ES-I3 (cell line): ENCODE data around the gene GABBR2.

Experiments
- H3K36me3 ChIP-seq: 2 replicates; pipeline ENCODE4 v1.6.1; 2013; ENCODE audit warnings: mild to moderate bottlenecking, low read length, control low read depth, moderate library complexity; ENCODE audit not compliant: insufficient read depth
- H3K4me1 ChIP-seq: 2 replicates; pipeline ENCODE4 v1.6.1; 2013; ENCODE audit warnings: mild to moderate bottlenecking, control low read depth, low read length; ENCODE audit not compliant: insufficient read depth
- H3K9ac ChIP-seq: 2 replicates; pipeline ENCODE4 v1.6.1; 2013; ENCODE audit warnings: low read depth, mild to moderate bottlenecking, low read length, moderate library complexity
- H3K9me3 ChIP-seq: 2 replicates; pipeline ENCODE4 v1.6.1; 2013; ENCODE audit warnings: mild to moderate bottlenecking, low read length, moderate library complexity; ENCODE audit not compliant: control insufficient read depth, insufficient read depth

The GABBR2 gene

DNA sequence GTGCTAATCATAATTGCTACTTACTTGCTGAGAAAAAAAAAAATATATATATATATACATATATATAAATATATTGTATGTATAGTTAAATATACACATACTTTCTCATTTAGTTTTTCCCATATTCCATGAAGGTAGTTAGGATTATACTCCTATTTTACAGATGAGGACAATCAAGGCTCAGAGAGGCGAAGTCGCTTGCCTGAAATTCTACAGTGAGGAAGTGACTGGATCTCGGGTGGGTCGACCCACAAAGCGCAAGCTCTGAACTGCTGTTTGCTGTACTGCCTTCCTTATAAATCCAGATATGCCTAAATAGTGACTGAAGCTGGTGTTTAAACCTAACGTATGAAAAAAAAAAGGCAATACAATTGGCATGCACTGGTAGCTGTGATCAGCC lies 305.0 kb downstream of the GABBR2 start:
- Histone ChIP-seq H3K4me1 (peaks cover 24% of the 10 kb centered on the region; the same call in 1 of the 2 replicates), H3K9me3 (no peaks in the 10 kb centered on the region), H3K36me3 (no peaks in the 10 kb centered on the region), H3K9ac (no peak overlapping the region)

DNA sequence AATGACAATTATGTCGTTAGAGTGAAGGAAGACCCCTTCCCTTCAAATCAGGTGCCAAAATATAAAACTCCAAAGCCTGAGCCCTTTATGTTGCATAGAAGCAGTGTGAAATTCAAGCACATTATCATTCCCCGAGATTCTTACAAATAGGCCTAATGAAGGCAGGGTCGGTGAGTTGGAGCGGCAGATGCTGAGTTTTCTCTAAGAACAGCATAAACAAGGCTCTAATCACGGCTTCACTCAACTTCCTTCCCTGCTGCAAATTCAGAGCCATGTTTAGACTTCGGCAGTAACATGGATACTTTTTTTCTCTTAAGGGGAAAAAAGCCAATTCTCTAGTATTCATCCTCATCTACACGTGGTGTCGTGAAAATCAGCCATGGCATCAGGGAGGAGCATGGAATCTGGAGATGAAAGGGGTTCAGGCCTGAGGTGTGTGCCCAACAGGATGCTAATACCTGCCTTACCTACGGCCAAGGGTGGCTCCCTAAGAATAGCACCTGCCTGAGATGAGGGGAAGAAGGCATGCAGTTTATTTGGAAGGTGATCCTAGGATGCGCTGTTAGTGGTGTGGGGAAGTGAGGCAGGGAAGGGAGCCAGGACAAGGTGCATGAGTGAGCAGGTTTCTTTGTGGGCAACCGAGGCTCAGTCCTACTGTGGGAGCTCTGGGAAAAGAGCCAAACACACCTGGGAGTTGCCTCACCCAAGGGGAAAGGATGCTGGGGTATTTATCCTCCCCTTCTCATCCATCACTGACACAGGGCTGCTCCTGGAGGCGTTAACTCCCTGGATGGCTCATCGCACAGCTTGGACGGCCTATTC lies 306.5 kb downstream of the GABBR2 start:
- H3K9ac ChIP-seq = no peak overlapping the region
- no peaks in the 10 kb centered on the region for H3K36me3 ChIP-seq
- H3K4me1 ChIP-seq = peaks cover 15% of the 10 kb centered on the region; the same call in 1 of the 2 replicates
- no peaks in the 10 kb centered on the region for H3K9me3 ChIP-seq

DNA sequence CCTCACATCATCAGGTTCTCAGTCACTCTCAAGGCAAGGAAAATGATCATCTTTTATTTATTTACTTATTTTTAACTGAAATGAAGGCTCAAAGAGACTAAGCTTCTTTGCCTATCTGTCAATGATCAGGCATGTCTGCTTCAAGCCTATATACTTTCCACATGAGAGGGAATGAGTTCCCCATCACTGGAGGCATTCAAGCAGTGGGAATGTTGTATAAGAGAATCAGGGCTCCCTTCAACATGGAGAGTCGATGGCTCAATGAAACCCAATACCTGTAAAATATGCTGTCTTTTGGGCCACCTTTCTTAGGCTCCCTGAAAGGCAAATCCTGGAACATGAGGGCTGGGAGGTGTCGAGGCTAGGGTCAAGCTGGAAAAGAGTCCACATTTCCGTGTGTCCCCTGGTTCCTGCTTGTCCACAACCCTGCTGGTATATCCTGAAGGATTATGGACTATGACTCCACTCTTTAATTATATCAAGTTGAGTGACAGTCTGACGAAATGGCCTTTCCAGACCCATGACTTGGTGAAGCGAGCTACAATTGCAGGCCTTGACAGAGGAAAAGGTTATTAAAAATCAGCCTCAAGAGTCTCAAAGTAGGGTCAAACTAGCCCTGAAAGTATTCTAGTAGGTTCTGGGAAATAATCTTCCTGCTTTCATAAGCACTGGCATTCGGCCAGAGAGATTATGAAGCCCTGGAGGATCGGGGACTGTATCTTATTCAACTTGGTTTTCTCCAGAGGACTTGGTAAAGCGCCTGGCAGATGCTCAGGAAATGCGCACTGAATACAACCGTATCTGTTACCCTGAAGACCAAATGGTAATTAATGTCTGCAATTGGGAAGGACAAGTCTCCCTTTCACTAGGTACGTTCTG lies 307.4 kb downstream of the GABBR2 start:
- Histone ChIP-seq H3K9me3 (no peaks in the 10 kb centered on the region), H3K9ac (no peak overlapping the region), H3K4me1 (peaks cover 8% of the 10 kb centered on the region; the same call in 1 of the 2 replicates), H3K36me3 (no peaks in the 10 kb centered on the region)

DNA sequence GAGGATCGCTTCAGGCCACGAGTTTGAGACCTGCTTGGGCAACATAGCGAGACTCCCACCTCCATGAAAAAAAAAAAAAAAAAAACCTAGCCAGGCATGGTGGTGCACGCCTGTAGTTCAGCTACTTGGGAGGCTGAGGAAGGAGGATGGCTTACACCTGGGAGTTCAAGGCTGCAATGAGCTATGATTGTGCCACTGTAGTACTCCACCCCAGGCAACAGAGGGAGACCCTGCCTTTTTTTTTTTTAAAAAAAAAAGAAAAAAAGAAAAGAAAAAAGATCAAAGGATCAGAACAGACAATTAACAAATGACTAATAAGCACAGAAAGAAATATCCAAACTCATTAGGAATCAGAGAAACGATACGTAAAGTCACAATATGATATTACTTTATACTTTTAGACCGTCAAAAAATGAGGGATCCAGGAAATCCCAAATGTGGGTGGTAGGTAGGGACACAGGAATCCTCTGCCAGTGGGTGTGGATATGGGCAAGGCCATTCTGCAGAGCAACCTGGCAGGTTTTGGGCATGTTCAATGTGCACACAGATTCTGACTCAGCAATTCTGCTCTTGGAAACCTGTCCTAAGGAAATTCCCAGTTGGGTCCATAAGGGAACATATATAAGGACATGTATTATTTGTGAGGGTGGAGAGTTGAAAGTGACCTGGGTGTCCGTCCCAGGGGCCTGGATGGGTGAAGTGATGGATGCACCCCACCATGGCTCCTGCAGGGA lies 308.6 kb downstream of the GABBR2 start:
- no peak overlapping the region for H3K9ac ChIP-seq
- peaks cover 8% of the 10 kb centered on the region; the same call in 1 of the 2 replicates for H3K4me1 ChIP-seq
- H3K36me3 ChIP-seq = no peaks in the 10 kb centered on the region
- no peaks in the 10 kb centered on the region for H3K9me3 ChIP-seq

DNA sequence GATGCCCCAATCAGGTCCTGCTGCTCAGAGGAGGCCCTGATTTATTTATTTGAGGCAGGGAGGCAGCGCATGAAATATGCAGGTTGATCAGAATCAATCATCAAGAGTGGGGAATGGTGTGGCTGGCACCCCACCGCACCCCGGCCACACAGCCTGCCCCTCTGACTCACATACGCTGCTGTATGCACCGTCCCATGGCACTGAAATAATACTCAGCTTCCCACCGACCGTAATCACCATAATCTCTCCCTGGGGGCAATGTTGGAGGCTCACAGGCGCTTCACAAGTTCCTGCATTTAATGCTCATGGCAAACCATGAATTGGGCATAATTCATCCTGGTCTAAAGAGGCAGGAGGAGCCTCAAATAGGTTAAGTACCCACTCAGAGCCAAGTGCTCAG lies 312.1 kb downstream of the GABBR2 start:
- no peaks in the 10 kb centered on the region for H3K9me3 ChIP-seq
- H3K9ac ChIP-seq = no peak overlapping the region

DNA sequence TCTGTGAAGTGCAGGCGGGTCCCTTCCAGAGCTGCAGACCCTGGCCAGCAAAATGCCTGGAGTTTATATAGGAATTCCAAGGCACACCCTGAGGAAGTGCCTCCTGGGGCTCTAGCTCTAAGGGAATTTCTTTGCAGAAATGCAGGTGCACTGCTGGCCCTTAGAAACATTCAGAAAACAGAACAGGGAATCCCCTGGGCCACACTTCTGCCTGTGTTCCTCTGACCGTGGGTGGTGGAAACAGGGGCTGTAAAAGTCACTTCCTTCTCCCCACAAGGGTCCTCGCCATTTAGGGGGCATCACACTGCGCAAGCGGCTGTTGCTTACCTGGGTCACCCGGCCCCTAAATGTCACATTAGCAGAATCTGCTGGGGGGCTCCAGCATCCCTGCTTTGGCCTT lies 312.5 kb downstream of the GABBR2 start:
- Histone ChIP-seq H3K9ac (no peak overlapping the region), H3K4me1 (no peaks in the 10 kb centered on the region), H3K36me3 (no peaks in the 10 kb centered on the region), H3K9me3 (no peaks in the 10 kb centered on the region)

More for the DNA sequence above, 312.1 kb downstream of the GABBR2 start:
- Histone ChIP-seq H3K4me1 (peaks cover 4% of the 10 kb centered on the region; the same call in 1 of the 2 replicates), H3K36me3 (no peaks in the 10 kb centered on the region)

DNA sequence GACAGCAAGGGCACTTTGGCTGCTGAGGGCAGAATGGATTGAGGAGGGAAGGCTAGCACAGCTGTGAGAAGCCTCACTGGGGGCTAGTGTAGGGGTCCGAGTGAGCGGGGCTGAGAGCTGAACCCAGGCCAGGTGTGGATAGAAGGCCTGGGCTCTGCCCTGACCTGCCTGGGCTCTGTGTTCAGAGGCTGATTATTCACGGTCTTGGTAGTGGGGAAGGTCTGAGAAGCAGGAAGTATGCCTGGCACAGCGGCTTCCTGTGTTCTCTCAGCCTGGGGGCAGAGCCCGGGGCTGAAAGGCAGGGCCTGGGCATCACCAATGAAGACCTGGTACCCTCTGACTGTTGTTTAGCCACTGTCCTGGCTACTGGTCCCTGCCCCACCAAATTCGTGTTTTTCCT lies 316.9 kb downstream of the GABBR2 start:
- H3K9ac ChIP-seq = no peak overlapping the region
- H3K9me3 ChIP-seq = no peaks in the 10 kb centered on the region
- no peaks in the 10 kb centered on the region; the same call in 1 of the 2 replicates for H3K4me1 ChIP-seq
- no peaks in the 10 kb centered on the region for H3K36me3 ChIP-seq

DNA sequence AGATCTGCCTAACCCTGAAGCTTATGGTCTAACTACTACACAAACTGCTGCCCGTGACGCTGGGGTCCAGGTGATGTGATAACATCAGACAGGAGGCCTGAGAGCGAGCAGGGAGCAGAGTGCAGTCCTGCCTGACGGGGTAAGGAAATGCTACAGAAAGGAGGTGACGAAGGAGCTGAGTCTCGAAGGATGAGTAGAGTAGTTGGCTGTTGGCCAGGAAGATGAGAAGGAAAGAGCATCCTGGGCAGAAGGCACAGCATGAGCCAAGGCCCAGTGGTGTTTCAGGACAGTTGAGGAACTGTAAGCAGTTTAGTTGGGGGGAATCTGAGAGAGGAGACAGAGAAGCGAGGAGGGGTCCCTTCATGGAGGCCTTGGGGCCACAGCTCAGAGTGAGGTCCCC lies 317.3 kb downstream of the GABBR2 start:
- H3K36me3 ChIP-seq = no peaks in the 10 kb centered on the region
- no peaks in the 10 kb centered on the region; the same call in 1 of the 2 replicates for H3K4me1 ChIP-seq
- H3K9me3 ChIP-seq = no peaks in the 10 kb centered on the region
- H3K9ac ChIP-seq = no peak overlapping the region

DNA sequence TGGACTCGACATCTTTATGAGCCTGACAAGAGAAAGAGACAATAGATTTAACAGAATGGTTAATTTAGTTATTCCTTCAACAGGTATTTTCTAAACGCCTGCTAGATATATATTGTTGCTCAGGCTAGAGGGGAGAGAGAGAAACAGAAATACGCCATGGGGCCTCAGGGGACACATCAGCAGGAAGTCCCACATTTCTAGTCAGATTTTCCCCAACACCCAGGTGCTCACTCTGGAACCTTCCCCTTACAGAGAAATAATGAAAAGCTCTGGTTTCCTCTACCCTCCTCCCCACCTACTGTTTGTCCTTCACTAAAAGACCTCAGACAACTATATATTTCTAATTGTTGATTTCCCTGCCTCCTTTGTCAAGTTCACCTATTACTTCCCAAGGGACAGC lies 323.0 kb downstream of the GABBR2 start:
- H3K9ac ChIP-seq = no peak overlapping the region
- no peaks in the 10 kb centered on the region for H3K9me3 ChIP-seq
- H3K4me1 ChIP-seq = no peaks in the 10 kb centered on the region; the same call in 1 of the 2 replicates
- H3K36me3 ChIP-seq = no peaks in the 10 kb centered on the region

DNA sequence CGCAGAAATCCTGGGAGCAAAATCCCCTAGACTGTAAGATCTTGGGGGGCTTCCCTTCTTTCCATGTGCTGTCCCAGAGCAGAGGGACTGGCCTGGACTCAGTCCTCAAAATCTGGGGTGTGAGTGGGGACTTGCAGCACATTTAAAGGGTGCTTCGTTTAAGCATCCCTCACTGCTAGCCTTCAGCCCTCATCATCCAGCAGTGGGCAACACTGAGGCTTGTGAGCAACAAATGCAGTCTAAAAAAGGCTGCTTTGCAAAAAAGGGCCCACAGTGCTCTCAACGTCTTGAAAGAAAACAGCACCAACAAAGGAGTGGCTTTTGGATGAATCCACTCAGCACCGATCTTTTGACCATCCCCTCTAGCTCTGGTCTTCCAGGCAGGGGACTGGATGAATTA lies 325.0 kb downstream of the GABBR2 start:
- H3K9me3 ChIP-seq = no peaks in the 10 kb centered on the region
- no peak overlapping the region for H3K9ac ChIP-seq
- peaks cover 9% of the 10 kb centered on the region; the same call in 1 of the 2 replicates for H3K4me1 ChIP-seq
- no peaks in the 10 kb centered on the region for H3K36me3 ChIP-seq

DNA sequence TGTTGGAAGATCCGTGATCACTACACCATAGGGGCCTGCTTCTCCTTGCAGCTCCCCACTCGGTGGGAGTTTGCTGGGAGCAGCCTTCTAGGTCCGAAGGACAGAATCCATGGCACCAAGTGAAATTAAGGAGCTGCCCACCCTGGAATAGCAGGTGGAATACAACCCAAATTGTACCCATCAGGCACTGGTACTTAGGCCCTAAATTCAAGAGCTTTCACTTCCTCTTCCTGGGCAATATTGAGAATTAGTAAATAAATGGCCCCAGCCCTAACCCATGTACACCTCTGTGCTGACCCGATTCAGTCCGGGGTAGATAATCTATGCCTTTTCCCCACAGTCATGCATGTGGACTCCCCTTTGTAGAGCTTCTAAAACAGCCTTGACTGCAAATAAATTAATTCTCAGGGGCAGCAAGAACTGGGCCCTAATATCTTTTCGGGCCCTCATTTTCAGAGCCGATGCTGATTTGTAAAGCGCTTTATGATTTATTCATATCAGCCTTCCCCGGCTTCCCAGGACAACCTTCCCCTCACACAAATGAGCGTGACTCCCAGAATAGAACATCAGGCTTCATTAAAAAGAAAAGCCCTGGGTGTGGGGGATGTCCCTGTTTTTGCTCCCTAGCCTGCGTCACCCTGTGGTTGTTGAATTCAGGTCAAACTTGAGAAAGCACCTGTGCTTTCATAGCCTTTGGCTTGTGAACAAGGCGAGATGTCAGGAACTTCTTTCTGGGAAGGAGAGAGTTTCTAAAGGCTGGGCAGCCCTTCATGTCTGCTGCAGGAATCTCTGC lies 327.2 kb downstream of the GABBR2 start:
- Histone ChIP-seq H3K9me3 (no peaks in the 10 kb centered on the region), H3K9ac (no peak overlapping the region), H3K36me3 (no peaks in the 10 kb centered on the region), H3K4me1 (peaks cover 9% of the 10 kb centered on the region; the same call in 1 of the 2 replicates)

DNA sequence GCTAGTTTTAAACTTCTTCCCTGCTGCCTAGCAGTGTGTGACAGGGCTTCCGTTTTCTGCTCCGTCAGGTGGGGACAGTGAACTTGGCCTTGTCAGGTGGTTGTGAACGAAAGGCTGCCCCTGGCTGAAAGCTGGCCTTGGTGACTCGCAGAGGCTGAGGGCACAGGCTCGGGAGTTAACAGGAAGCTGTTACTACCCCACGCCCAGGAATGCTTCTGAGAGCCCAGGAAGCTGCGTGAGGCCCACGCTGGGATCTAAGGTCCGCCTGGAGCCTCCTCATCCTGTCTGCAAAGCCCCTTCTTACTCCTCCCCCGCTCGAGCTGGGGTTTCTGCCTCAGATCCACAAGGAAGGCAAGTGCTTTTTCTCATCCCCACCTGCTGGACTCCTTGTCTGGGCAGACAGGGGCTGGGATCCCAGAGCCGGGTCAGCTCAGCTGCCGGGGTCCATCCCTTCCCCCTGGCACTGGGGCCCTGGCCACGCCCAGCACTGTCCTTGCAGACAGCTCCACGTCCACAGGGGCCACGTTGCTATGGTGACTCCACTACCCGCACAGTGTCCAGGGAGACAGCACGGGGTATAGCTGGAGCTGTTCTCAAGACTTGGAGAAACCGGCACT lies 328.6 kb downstream of the GABBR2 start:
- Histone ChIP-seq H3K9me3 (no peaks in the 10 kb centered on the region), H3K9ac (no peak overlapping the region), H3K4me1 (peaks cover 9% of the 10 kb centered on the region; the same call in 1 of the 2 replicates), H3K36me3 (no peaks in the 10 kb centered on the region)

DNA sequence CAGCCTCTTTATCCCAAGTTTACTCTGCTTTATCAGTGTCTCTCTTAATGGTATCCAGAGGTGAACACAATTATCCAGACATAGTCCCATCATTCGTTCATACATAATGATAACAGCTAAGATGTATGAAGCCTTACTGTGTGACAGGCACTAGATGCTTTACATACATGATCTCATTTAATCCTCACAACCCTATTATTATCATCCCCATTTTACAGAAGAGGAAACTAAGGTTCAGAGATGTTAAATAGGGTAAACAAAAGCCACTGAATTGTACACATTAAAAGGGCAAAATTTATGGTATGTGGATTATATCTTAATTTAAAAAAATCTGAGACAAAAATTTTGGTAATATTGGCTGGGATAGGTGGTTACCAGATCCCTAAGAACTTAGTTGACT lies 329.2 kb downstream of the GABBR2 start:
- Histone ChIP-seq H3K9ac (no peak overlapping the region), H3K4me1 (peaks cover 15% of the 10 kb centered on the region; the same call in 1 of the 2 replicates), H3K36me3 (no peaks in the 10 kb centered on the region), H3K9me3 (no peaks in the 10 kb centered on the region)
